IMR-90 (cell line): ENCODE data around the gene UBTFL1. TPM values are rescaled to one million over a fixed set of nuclear protein-coding genes. Genes with fewer than 3 reads are reported as not detected.
"Not testable (repeated sequence)": the region's sequence is repeated elsewhere in the genome, so short reads cannot be mapped to it uniquely, and the experiment has no call there.

Source experiments
- ATAC-seq: fragments of 200-7000 bp; cut with Tn5 transposase; 2 replicates; pipeline ENCODE4 v1.9.1; 2020; ENCODE audit warnings: low read depth, mild to moderate bottlenecking, moderate library complexity
- BruUV-seq: library from RNA; stranded (reverse); fragments of 400-500 nt; replicated peaks from 2 replicates; lab custom pipeline; 2021; lab: Mats Ljungman, UMichigan
- CTCF ChIA-PET: fragments of 300-600 bp; formaldehyde crosslinking; extraction: SDS; loops from one replicate; lab custom pipeline; 2021; ENCODE audit warnings: antibody characterized with exemption; lab: Yijun Ruan, JAX
- POLR2A ChIA-PET: fragments of 300-600 bp; sonication (Branson Sonifier 250); formaldehyde crosslinking; loops from one replicate; lab custom pipeline; 2022; ENCODE audit warnings: antibody characterized with exemption; ENCODE audit not compliant: unreplicated experiment; lab: Charles Lee
- DNase-seq: peaks from one replicate; pipeline ENCODE4 v3.0.0; 2013
- H2AFZ ChIP-seq: replicated peaks from 2 replicates; pipeline ENCODE3; 2013; ENCODE audit warnings: low read length, mild to moderate bottlenecking; ENCODE audit not compliant: poor library complexity
- H2AK5ac ChIP-seq: 2 replicates; pipeline ENCODE4 v1.6.1; 2013; ENCODE audit warnings: low read depth, low read length, inconsistent platforms
- H2AK9ac ChIP-seq: replicated peaks from 2 replicates; pipeline ENCODE3; 2013; ENCODE audit warnings: mild to moderate bottlenecking, low read depth, low read length, moderate library complexity; ENCODE audit not compliant: poor library complexity
- H2BK120ac ChIP-seq: 2 replicates; pipeline ENCODE4 v1.6.1; 2013; ENCODE audit warnings: low read depth, low read length, inconsistent platforms
- H2BK15ac ChIP-seq: 3 replicates; pipeline ENCODE4 v1.6.1; 2013; ENCODE audit warnings: low read depth, low read length, inconsistent platforms
- H2BK20ac ChIP-seq: 2 replicates; pipeline ENCODE4 v1.6.1; 2013; ENCODE audit warnings: low read depth, mild to moderate bottlenecking, inconsistent platforms, low read length, moderate library complexity
- H2BK5ac ChIP-seq: 2 replicates; pipeline ENCODE4 v1.6.1; 2013; ENCODE audit warnings: mild to moderate bottlenecking, low read depth, low read length, inconsistent platforms; ENCODE audit not compliant: poor library complexity, severe bottlenecking
- H3K14ac ChIP-seq: replicated peaks from 2 replicates; pipeline ENCODE4 v1.6.1; 2013; ENCODE audit warnings: low read depth, low read length, inconsistent platforms
- H3K18ac ChIP-seq: 2 replicates; pipeline ENCODE4 v1.6.1; 2013; ENCODE audit warnings: low read depth, low read length, control low read depth
- H3K23ac ChIP-seq: 2 replicates; pipeline ENCODE4 v1.6.1; 2013; ENCODE audit warnings: low read depth, low read length, inconsistent platforms
- H3K27ac ChIP-seq: 2 replicates; pipeline ENCODE4 v1.5.1; 2013; ENCODE audit warnings: mild to moderate bottlenecking, control low read depth, low read length; ENCODE audit not compliant: insufficient read depth
- H3K27me3 ChIP-seq: 2 replicates; pipeline ENCODE4 v1.6.1; 2013; ENCODE audit warnings: low read length; ENCODE audit not compliant: control insufficient read depth, insufficient read depth
- H3K36me3 ChIP-seq: 2 replicates; pipeline ENCODE4 v1.6.1; 2013; ENCODE audit warnings: low read length, mixed read lengths; ENCODE audit not compliant: control insufficient read depth, insufficient read depth
- H3K4ac ChIP-seq: 2 replicates; pipeline ENCODE4 v1.6.1; 2013; ENCODE audit warnings: low read depth, low read length, inconsistent platforms
- H3K4me1 ChIP-seq: 2 replicates; pipeline ENCODE4 v1.6.1; 2013; ENCODE audit warnings: low read length, mixed read lengths; ENCODE audit not compliant: control insufficient read depth, insufficient read depth
- H3K4me2 ChIP-seq: 2 replicates; pipeline ENCODE4 v1.6.1; 2013; ENCODE audit warnings: low read depth, mild to moderate bottlenecking, control low read depth, low read length, moderate library complexity
- H3K4me3 ChIP-seq: 2 replicates; pipeline ENCODE4 v1.5.1; 2013; ENCODE audit warnings: low read depth, mild to moderate bottlenecking, control low read depth, low read length, moderate library complexity; ENCODE audit not compliant: insufficient read depth
- H3K56ac ChIP-seq: 2 replicates; pipeline ENCODE4 v1.6.1; 2013; ENCODE audit warnings: low read length, inconsistent platforms; ENCODE audit not compliant: insufficient read depth; ENCODE audit errors: extremely low read depth
- H3K79me1 ChIP-seq, 2 experiments: 2 replicates each; pipeline ENCODE4 v1.6.1; 2013; ENCODE audit warnings: low read length in 2 of 2, inconsistent platforms in 1 of 2, low read depth in 1 of 2
- H3K9ac ChIP-seq: 2 replicates; pipeline ENCODE4 v1.6.1; 2013; ENCODE audit warnings: low read depth, low read length, control low read depth
- H3K9me1 ChIP-seq: 2 replicates; pipeline ENCODE4 v1.6.1; 2013; ENCODE audit warnings: low read length, inconsistent platforms; ENCODE audit not compliant: insufficient read depth
- H3K9me3 ChIP-seq: 2 replicates; pipeline ENCODE4 v1.6.1; 2013; ENCODE audit warnings: low read length; ENCODE audit not compliant: control insufficient read depth, insufficient read depth
- H4K20me1 ChIP-seq: 2 replicates; pipeline ENCODE4 v1.6.1; 2013; ENCODE audit warnings: low read length, inconsistent platforms; ENCODE audit not compliant: insufficient read depth
- H4K5ac ChIP-seq: 2 replicates; pipeline ENCODE4 v1.6.1; 2013; ENCODE audit warnings: mild to moderate bottlenecking, low read depth, low read length, control low read depth
- H4K8ac ChIP-seq, 2 experiments: 2 replicates each; pipeline ENCODE4 v1.6.1; 2013; ENCODE audit warnings: low read depth in 2 of 2, low read length in 2 of 2, control low read depth in 1 of 2, inconsistent platforms in 1 of 2
- H4K91ac ChIP-seq: 2 replicates; pipeline ENCODE4 v1.6.1; 2013; ENCODE audit warnings: low read depth, low read length, inconsistent platforms; ENCODE audit not compliant: insufficient read depth
- WGBS, 2 experiments: methylation state at CpG; one replicate each; pipeline versions ENCODE4 v1.1.5 to v1.1.7; 2013; ENCODE audit warnings: missing lambda C conversion rate in 2 of 2; ENCODE audit not compliant: insufficient read length in 1 of 2; ENCODE audit errors: extremely low coverage in 2 of 2; 5-methylcytosine and 5-hydroxymethylcytosine counted together
- dilution Hi-C: fragments of 300-500 bp; cut with HindIII; formaldehyde crosslinking; loops from one replicate; pipeline ENCODE4 v1.14.3; 2018; ENCODE audit warnings: low sequenced_read_pairs; ENCODE audit not compliant: unreplicated experiment
- in situ Hi-C: fragments of 300-500 bp; cut with MboI; formaldehyde crosslinking; loops from 3 replicates; pipeline ENCODE4 v1.14.3; 2019; ENCODE audit warnings: low sequenced_read_pairs, inconsistent platforms, mixed read lengths
- intact Hi-C: fragments of 100-400 bp; cut with micrococcal nuclease; formaldehyde crosslinking; loops from 2 replicates; pipeline ENCODE4 v1.10.0; 2022
- polyA plus RNA-seq, 3 experiments: library from polyadenylated mRNA; depleted of rRNA; stranded (reverse); fragments of >200 nt; gene quantifications; 2 replicates each; pipeline ENCODE4 v1.2.3, GENCODE V29; 2012; ENCODE audit warnings: low replicate concordance in 1 of 3
- total RNA-seq: library from RNA; depleted of rRNA; stranded (reverse); fragments of >200 nt; gene quantifications from 2 replicates; pipeline ENCODE4 v1.2.3, GENCODE V29; 2012

UBTFL1 gene
- total and polyA plus RNA-seq, 2 of the 4 experiments (the other 2 are of a cell fraction), result not detected

- in situ Hi-C loops, ATAC-seq, H3K18ac ChIP-seq, POLR2A ChIA-PET, H2AK9ac ChIP-seq, H2BK120ac ChIP-seq, H3K27me3 ChIP-seq, H3K79me1 ChIP-seq, H3K9me1 ChIP-seq, H3K9ac ChIP-seq, H3K4me3 ChIP-seq, H3K36me3 ChIP-seq, H3K27ac ChIP-seq, BruUV-seq, H2AFZ ChIP-seq, H2BK15ac ChIP-seq, H3K4me2 ChIP-seq, H4K5ac ChIP-seq, dilution Hi-C loops, H3K4ac ChIP-seq, H2AK5ac ChIP-seq, H3K9me3 ChIP-seq, H4K91ac ChIP-seq, H4K8ac ChIP-seq, H3K56ac ChIP-seq, H2BK5ac ChIP-seq, H2BK20ac ChIP-seq, H4K20me1 ChIP-seq, H3K14ac ChIP-seq, intact Hi-C loops, CTCF ChIA-PET, DNase-seq, H3K23ac ChIP-seq, H3K4me1 ChIP-seq: not testable (repeated sequence)
- WGBS, 2 experiments, result no CpG with 5 or more reads among the region's 2 CpGs
Measured at GRCh38 chr11:90088731-90089130, 3.0 kb downstream of the UBTFL1 start.

GRCh38 chr11:90095230-90095924 is 9.6 kb downstream of the UBTFL1 start:
- H2AK5ac ChIP-seq, H3K27ac ChIP-seq, BruUV-seq, dilution Hi-C loops, H3K9ac ChIP-seq, H4K91ac ChIP-seq, H2BK15ac ChIP-seq, H3K79me1 ChIP-seq, H3K23ac ChIP-seq, POLR2A ChIA-PET, H2BK5ac ChIP-seq, H4K5ac ChIP-seq, in situ Hi-C loops, intact Hi-C loops, H3K4me1 ChIP-seq, CTCF ChIA-PET, H3K14ac ChIP-seq, H3K9me3 ChIP-seq, H2BK20ac ChIP-seq, H3K56ac ChIP-seq, DNase-seq, H4K20me1 ChIP-seq, H2AFZ ChIP-seq, H3K27me3 ChIP-seq, H3K18ac ChIP-seq, H3K4me3 ChIP-seq, H3K4me2 ChIP-seq, H2BK120ac ChIP-seq, H3K4ac ChIP-seq, H2AK9ac ChIP-seq, H4K8ac ChIP-seq, ATAC-seq, H3K36me3 ChIP-seq, H3K9me1 ChIP-seq: not testable (repeated sequence)
- no CpG with 5 or more reads among the region's 28 CpGs for WGBS, 2 experiments
